B cell (primary cell): Measurements from ENCODE around the gene PACSIN1. TPM values are rescaled to one million over a fixed set of nuclear protein-coding genes. Genes with fewer than 3 reads are reported as not detected.

ENCODE experiments used
- ATAC-seq: fragments of 200-7000 bp; cut with Tn5 transposase; one replicate; pipeline ENCODE4 v1.10.0; 2021; ENCODE audit warnings: low read depth, mild to moderate bottlenecking, moderate number of reproducible peaks, moderate library complexity
- CTCF ChIA-PET: fragments of 350-600 bp; sonication (Branson Sonifier 250); formaldehyde crosslinking; loops from one replicate; lab custom pipeline; 2021; ENCODE audit warnings: antibody characterized with exemption, inconsistent platforms; lab: Charles Lee
- POLR2A ChIA-PET: fragments of 350-600 bp; sonication (Branson Sonifier 250); formaldehyde crosslinking; loops from one replicate; lab custom pipeline; 2021; ENCODE audit warnings: antibody characterized with exemption; lab: Charles Lee
- DNase-seq: peaks from one replicate; pipeline ENCODE4 v3.0.0; 2013
- H2AFZ ChIP-seq: 2 replicates; pipeline ENCODE4 v1.6.1; 2012; ENCODE audit warnings: mild to moderate bottlenecking, low read depth, low read length; ENCODE audit not compliant: insufficient read depth, poor library complexity, severe bottlenecking
- H3K27ac ChIP-seq, 2 donors: 1 replicate in 1 of 2; 2 replicates in 1 of 2; pipeline ENCODE4 v1.5.1; 2012 to 2013; ENCODE audit warnings: low read length in 2 of 2, mild to moderate bottlenecking in 2 of 2, moderate library complexity in 1 of 2
- H3K27me3 ChIP-seq, 4 experiments: fragments of 200-600 bp in 1 of 4; sonication (generic) in 1 of 4; replicated peaks in 1 of 4; 1 replicate in 2 of 4; 2 replicates in 2 of 4; pipeline versions ENCODE4 v1.6.1 to v1.7.0; 2013 to 2016; ENCODE audit warnings: low read length in 3 of 4, mild to moderate bottlenecking in 2 of 4, mixed read lengths in 1 of 4, moderate library complexity in 1 of 4; ENCODE audit not compliant: insufficient read depth in 4 of 4, control insufficient read depth in 3 of 4; ENCODE audit errors: control extremely low read depth in 1 of 4
- H3K36me3 ChIP-seq, 2 experiments: replicated peaks in 1 of 2; 1 replicate in 1 of 2; 2 replicates in 1 of 2; pipeline versions ENCODE4 v1.6.1 to v1.7.1; 2013; ENCODE audit warnings: low read length in 1 of 2; ENCODE audit not compliant: insufficient read depth in 2 of 2, control insufficient read depth in 1 of 2; ENCODE audit errors: control extremely low read depth in 1 of 2, extremely low read depth in 1 of 2
- H3K4me1 ChIP-seq, 2 donors: fragments of 200-600 bp in 1 of 2; sonication (generic) in 1 of 2; 1 replicate in 1 of 2; 2 replicates in 1 of 2; pipeline versions ENCODE4 v1.5.1 to v1.6.1; 2013 to 2017; ENCODE audit warnings: low read length in 2 of 2; ENCODE audit not compliant: control insufficient read depth in 2 of 2, insufficient read depth in 2 of 2
- H3K4me2 ChIP-seq: replicated peaks from 2 replicates; pipeline ENCODE3; 2012; ENCODE audit warnings: mild to moderate bottlenecking, low read depth, low read length; ENCODE audit not compliant: poor library complexity, severe bottlenecking
- H3K4me3 ChIP-seq, 5 experiments: fragments of 200-600 bp in 1 of 5; sonication (generic) in 1 of 5; 1 replicate in 3 of 5; 2 replicates in 2 of 5; pipeline versions ENCODE4 v1.5.1 to v1.7.0; 2011 to 2016; ENCODE audit warnings: low read length in 4 of 5, mild to moderate bottlenecking in 4 of 5, low read depth in 2 of 5, control low read depth in 1 of 5, moderate library complexity in 1 of 5; ENCODE audit not compliant: insufficient read depth in 1 of 5; ENCODE audit errors: control extremely low read depth in 1 of 5, extremely low read depth in 1 of 5
- H3K79me2 ChIP-seq: fragments of 200-600 bp; sonication (generic); one replicate; pipeline ENCODE4 v1.6.0; 2016; ENCODE audit warnings: low read length; ENCODE audit not compliant: control insufficient read depth, insufficient read depth
- H3K9ac ChIP-seq: fragments of 200-600 bp; sonication (generic); 2 replicates; pipeline ENCODE4 v1.6.1; 2017; ENCODE audit warnings: mild to moderate bottlenecking, low read length, moderate library complexity
- H3K9me3 ChIP-seq, 3 donors: one replicate each; pipeline versions ENCODE4 v1.6.1 to v1.7.1; 2013; ENCODE audit warnings: low read length in 2 of 3; ENCODE audit not compliant: control insufficient read depth in 2 of 3, insufficient read depth in 1 of 3; ENCODE audit errors: control extremely low read depth in 1 of 3
- H4K20me1 ChIP-seq: 2 replicates; pipeline ENCODE4 v1.6.0; 2012; ENCODE audit warnings: mild to moderate bottlenecking, low read length; ENCODE audit not compliant: insufficient read depth, control insufficient read depth, poor library complexity, severe bottlenecking
- H3K27ac Mint-ChIP-seq: one replicate; pipeline ENCODE4 v1.8.0; 2021; ENCODE audit warnings: mixed read lengths
- H3K27me3 Mint-ChIP-seq: one replicate; pipeline ENCODE4 v1.8.0; 2021; ENCODE audit warnings: mixed read lengths
- H3K4me1 Mint-ChIP-seq: one replicate; pipeline ENCODE4 v1.8.0; 2021; ENCODE audit warnings: mixed read lengths
- H3K4me3 Mint-ChIP-seq: one replicate; pipeline ENCODE4 v1.8.0; 2021; ENCODE audit warnings: mixed read lengths
- H3K9me3 Mint-ChIP-seq: one replicate; pipeline ENCODE4 v1.8.0; 2022; ENCODE audit warnings: mixed read lengths; ENCODE audit not compliant: insufficient read depth
- EZH2 ChIP-seq: IDR thresholded peaks from 2 replicates; pipeline ENCODE4 v1.6.1; 2012; ENCODE audit warnings: borderline replicate concordance, low read depth, mild to moderate bottlenecking, moderate library complexity, low read length; ENCODE audit not compliant: insufficient read depth, poor library complexity, severe bottlenecking
- WGBS: methylation state at CpG from one replicate; pipeline ENCODE4 v1.1.5; 2013; ENCODE audit warnings: missing lambda C conversion rate; ENCODE audit not compliant: insufficient coverage; 5-methylcytosine and 5-hydroxymethylcytosine counted together
- intact Hi-C: fragments of 100-400 bp; cut with micrococcal nuclease; formaldehyde crosslinking; loops from one replicate; pipeline ENCODE4 v1.10.0; 2022
- polyA plus RNA-seq: library from polyadenylated mRNA; depleted of rRNA; stranded (reverse); fragments of >200 nt; gene quantifications from 2 replicates; pipeline ENCODE4 v1.2.3, GENCODE V29; 2012
- total RNA-seq, 2 donors: library from RNA; stranded (reverse); fragments of 120-200 nt in 1 of 2; gene quantifications; 1 replicate in 1 of 2; 2 replicates in 1 of 2; pipeline versions ENCODE4 v1.2.3 to v1.2.4, GENCODE V29; 2013 to 2022
- TF ChIP-seq, protein P1 (sequence below): fragments of 200-600 bp; IDR thresholded peaks from one replicate; pipeline ENCODE4 v1.8.0; 2022; ENCODE audit warnings: antibody characterized with exemption, mild to moderate bottlenecking

PACSIN1 gene
- total and polyA plus RNA-seq, 2 donors (not counting 1 experiment from before 2014, with no cell fraction given), result 0.18 to 0.20 TPM

DNA sequence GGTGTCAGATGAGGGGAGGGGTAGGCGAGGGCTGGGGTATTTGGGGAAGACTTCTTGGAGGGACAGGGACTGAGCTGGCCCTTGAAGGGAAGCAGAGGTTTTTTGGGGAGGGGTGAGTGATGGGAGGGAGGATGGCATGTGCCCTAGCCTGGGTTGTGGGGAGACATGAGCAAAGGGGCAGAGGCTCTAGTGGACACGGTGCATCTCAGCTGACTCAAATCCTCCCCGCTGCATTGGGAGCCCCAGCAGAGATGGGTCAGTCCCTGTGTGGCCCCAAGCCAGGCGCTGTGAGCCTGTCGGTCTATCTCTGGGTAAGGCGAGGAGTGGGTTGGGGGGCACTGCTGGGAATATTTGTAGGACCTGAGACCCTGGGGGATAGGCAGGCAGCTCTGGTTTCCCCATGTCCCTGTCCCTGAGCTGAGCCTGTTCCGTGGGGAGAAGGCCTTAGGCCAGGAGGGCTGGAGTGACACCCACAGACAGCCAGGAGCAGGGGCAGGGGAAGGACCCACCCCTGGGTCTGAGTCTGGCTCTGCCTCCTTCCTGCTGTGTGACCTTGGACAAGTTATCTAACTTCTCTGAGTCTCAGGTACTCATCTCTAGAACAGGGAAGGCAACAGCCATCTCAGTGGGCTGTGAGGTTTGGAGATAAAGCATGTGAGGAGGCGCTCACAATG, 54.2 kb downstream of the PACSIN1 start:
- CTCF ChIA-PET, result no interaction called here
- no peak overlapping the region for H3K27ac ChIP-seq
- no peak overlapping the region for H3K4me2 ChIP-seq
- POLR2A ChIA-PET, result no interaction called here
- H3K4me1 ChIP-seq, result peaks cover 6 to 7% of the 10 kb centered on the region in 2 donors
- DNase-seq (no peak), ATAC-seq (no peak)
- WGBS, result 94% methylated on average over 8 of the region's 8 CpGs
- H3K9me3 Mint-ChIP-seq, result no peaks in the 10 kb centered on the region
- no peak for TF ChIP-seq EZH2
- TF ChIP-seq, protein P1, sequence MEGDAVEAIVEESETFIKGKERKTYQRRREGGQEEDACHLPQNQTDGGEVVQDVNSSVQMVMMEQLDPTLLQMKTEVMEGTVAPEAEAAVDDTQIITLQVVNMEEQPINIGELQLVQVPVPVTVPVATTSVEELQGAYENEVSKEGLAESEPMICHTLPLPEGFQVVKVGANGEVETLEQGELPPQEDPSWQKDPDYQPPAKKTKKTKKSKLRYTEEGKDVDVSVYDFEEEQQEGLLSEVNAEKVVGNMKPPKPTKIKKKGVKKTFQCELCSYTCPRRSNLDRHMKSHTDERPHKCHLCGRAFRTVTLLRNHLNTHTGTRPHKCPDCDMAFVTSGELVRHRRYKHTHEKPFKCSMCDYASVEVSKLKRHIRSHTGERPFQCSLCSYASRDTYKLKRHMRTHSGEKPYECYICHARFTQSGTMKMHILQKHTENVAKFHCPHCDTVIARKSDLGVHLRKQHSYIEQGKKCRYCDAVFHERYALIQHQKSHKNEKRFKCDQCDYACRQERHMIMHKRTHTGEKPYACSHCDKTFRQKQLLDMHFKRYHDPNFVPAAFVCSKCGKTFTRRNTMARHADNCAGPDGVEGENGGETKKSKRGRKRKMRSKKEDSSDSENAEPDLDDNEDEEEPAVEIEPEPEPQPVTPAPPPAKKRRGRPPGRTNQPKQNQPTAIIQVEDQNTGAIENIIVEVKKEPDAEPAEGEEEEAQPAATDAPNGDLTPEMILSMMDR, result no peak
- no peak overlapping the region for H3K27ac Mint-ChIP-seq
- H3K4me3 Mint-ChIP-seq, result no peak overlapping the region
- H3K9me3 ChIP-seq, result peaks cover 0 to 2% (median 0%) of the 10 kb centered on the region in 3 donors
- H3K9ac ChIP-seq, result no peak overlapping the region
- peaks cover 0 to 4% (median 0%) of the 10 kb centered on the region in 4 experiments for H3K27me3 ChIP-seq
- H4K20me1 ChIP-seq, result no peaks in the 10 kb centered on the region
- intact Hi-C loops, result loop anchor here (10.0 kb wide), 1 partner anchor 335 kb away; no protein-coding TSS in a partner anchor
- H3K4me3 ChIP-seq, result no peak overlapping the region
- peaks cover 5% of the 10 kb centered on the region for H3K4me1 Mint-ChIP-seq
- H2AFZ ChIP-seq, result no peak overlapping the region
- H3K79me2 ChIP-seq, result no peaks in the 10 kb centered on the region
- H3K36me3 ChIP-seq, result no peaks in the 10 kb centered on the region
- peaks cover 4% of the 10 kb centered on the region for H3K27me3 Mint-ChIP-seq
